B cell (primary cell): ENCODE data around the gene CLEC18C. TPM values are rescaled to one million over a fixed set of nuclear protein-coding genes. Genes with fewer than 3 reads are reported as not detected.
"Not testable (repeated sequence)": the region's sequence is repeated elsewhere in the genome, so short reads cannot be mapped to it uniquely, and the experiment has no call there.

Source experiments
- ATAC-seq: fragments of 200-7000 bp; cut with Tn5 transposase; one replicate; pipeline ENCODE4 v1.10.0; 2021; ENCODE audit warnings: low read depth, mild to moderate bottlenecking, moderate number of reproducible peaks, moderate library complexity
- CTCF ChIA-PET: fragments of 350-600 bp; sonication (Branson Sonifier 250); formaldehyde crosslinking; loops from one replicate; lab custom pipeline; 2021; ENCODE audit warnings: antibody characterized with exemption, inconsistent platforms; lab: Charles Lee
- POLR2A ChIA-PET: fragments of 350-600 bp; sonication (Branson Sonifier 250); formaldehyde crosslinking; loops from one replicate; lab custom pipeline; 2021; ENCODE audit warnings: antibody characterized with exemption; lab: Charles Lee
- DNase-seq: peaks from one replicate; pipeline ENCODE4 v3.0.0; 2013
- H2AFZ ChIP-seq: 2 replicates; pipeline ENCODE4 v1.6.1; 2012; ENCODE audit warnings: mild to moderate bottlenecking, low read depth, low read length; ENCODE audit not compliant: insufficient read depth, poor library complexity, severe bottlenecking
- H3K27ac ChIP-seq, 2 donors: 1 replicate in 1 of 2; 2 replicates in 1 of 2; pipeline ENCODE4 v1.5.1; 2012 to 2013; ENCODE audit warnings: low read length in 2 of 2, mild to moderate bottlenecking in 2 of 2, moderate library complexity in 1 of 2
- H3K27me3 ChIP-seq, 4 experiments: fragments of 200-600 bp in 1 of 4; sonication (generic) in 1 of 4; replicated peaks in 1 of 4; 1 replicate in 2 of 4; 2 replicates in 2 of 4; pipeline versions ENCODE4 v1.6.1 to v1.7.0; 2013 to 2016; ENCODE audit warnings: low read length in 3 of 4, mild to moderate bottlenecking in 2 of 4, mixed read lengths in 1 of 4, moderate library complexity in 1 of 4; ENCODE audit not compliant: insufficient read depth in 4 of 4, control insufficient read depth in 3 of 4; ENCODE audit errors: control extremely low read depth in 1 of 4
- H3K36me3 ChIP-seq, 2 experiments: replicated peaks in 1 of 2; 1 replicate in 1 of 2; 2 replicates in 1 of 2; pipeline versions ENCODE4 v1.6.1 to v1.7.1; 2013; ENCODE audit warnings: low read length in 1 of 2; ENCODE audit not compliant: insufficient read depth in 2 of 2, control insufficient read depth in 1 of 2; ENCODE audit errors: control extremely low read depth in 1 of 2, extremely low read depth in 1 of 2
- H3K4me1 ChIP-seq, 2 donors: fragments of 200-600 bp in 1 of 2; sonication (generic) in 1 of 2; 1 replicate in 1 of 2; 2 replicates in 1 of 2; pipeline versions ENCODE4 v1.5.1 to v1.6.1; 2013 to 2017; ENCODE audit warnings: low read length in 2 of 2; ENCODE audit not compliant: control insufficient read depth in 2 of 2, insufficient read depth in 2 of 2
- H3K4me2 ChIP-seq: replicated peaks from 2 replicates; pipeline ENCODE3; 2012; ENCODE audit warnings: mild to moderate bottlenecking, low read depth, low read length; ENCODE audit not compliant: poor library complexity, severe bottlenecking
- H3K4me3 ChIP-seq, 5 experiments: fragments of 200-600 bp in 1 of 5; sonication (generic) in 1 of 5; 1 replicate in 3 of 5; 2 replicates in 2 of 5; pipeline versions ENCODE4 v1.5.1 to v1.7.0; 2011 to 2016; ENCODE audit warnings: low read length in 4 of 5, mild to moderate bottlenecking in 4 of 5, low read depth in 2 of 5, control low read depth in 1 of 5, moderate library complexity in 1 of 5; ENCODE audit not compliant: insufficient read depth in 1 of 5; ENCODE audit errors: control extremely low read depth in 1 of 5, extremely low read depth in 1 of 5
- H3K79me2 ChIP-seq: fragments of 200-600 bp; sonication (generic); one replicate; pipeline ENCODE4 v1.6.0; 2016; ENCODE audit warnings: low read length; ENCODE audit not compliant: control insufficient read depth, insufficient read depth
- H3K9ac ChIP-seq: fragments of 200-600 bp; sonication (generic); 2 replicates; pipeline ENCODE4 v1.6.1; 2017; ENCODE audit warnings: mild to moderate bottlenecking, low read length, moderate library complexity
- H3K9me3 ChIP-seq, 3 donors: one replicate each; pipeline versions ENCODE4 v1.6.1 to v1.7.1; 2013; ENCODE audit warnings: low read length in 2 of 3; ENCODE audit not compliant: control insufficient read depth in 2 of 3, insufficient read depth in 1 of 3; ENCODE audit errors: control extremely low read depth in 1 of 3
- H4K20me1 ChIP-seq: 2 replicates; pipeline ENCODE4 v1.6.0; 2012; ENCODE audit warnings: mild to moderate bottlenecking, low read length; ENCODE audit not compliant: insufficient read depth, control insufficient read depth, poor library complexity, severe bottlenecking
- H3K27ac Mint-ChIP-seq: one replicate; pipeline ENCODE4 v1.8.0; 2021; ENCODE audit warnings: mixed read lengths
- H3K27me3 Mint-ChIP-seq: one replicate; pipeline ENCODE4 v1.8.0; 2021; ENCODE audit warnings: mixed read lengths
- H3K4me1 Mint-ChIP-seq: one replicate; pipeline ENCODE4 v1.8.0; 2021; ENCODE audit warnings: mixed read lengths
- H3K4me3 Mint-ChIP-seq: one replicate; pipeline ENCODE4 v1.8.0; 2021; ENCODE audit warnings: mixed read lengths
- H3K9me3 Mint-ChIP-seq: one replicate; pipeline ENCODE4 v1.8.0; 2022; ENCODE audit warnings: mixed read lengths; ENCODE audit not compliant: insufficient read depth
- WGBS: methylation state at CpG from one replicate; pipeline ENCODE4 v1.1.5; 2013; ENCODE audit warnings: missing lambda C conversion rate; ENCODE audit not compliant: insufficient coverage; 5-methylcytosine and 5-hydroxymethylcytosine counted together
- intact Hi-C: fragments of 100-400 bp; cut with micrococcal nuclease; formaldehyde crosslinking; loops from one replicate; pipeline ENCODE4 v1.10.0; 2022
- polyA plus RNA-seq: library from polyadenylated mRNA; depleted of rRNA; stranded (reverse); fragments of >200 nt; gene quantifications from 2 replicates; pipeline ENCODE4 v1.2.3, GENCODE V29; 2012
- total RNA-seq, 2 donors: library from RNA; stranded (reverse); fragments of 120-200 nt in 1 of 2; gene quantifications; 1 replicate in 1 of 2; 2 replicates in 1 of 2; pipeline versions ENCODE4 v1.2.3 to v1.2.4, GENCODE V29; 2013 to 2022

Gene CLEC18C
- total and polyA plus RNA-seq, 2 donors (not counting 1 experiment from before 2014, with no cell fraction given) = 0.88 to 1.2 TPM

DNA sequence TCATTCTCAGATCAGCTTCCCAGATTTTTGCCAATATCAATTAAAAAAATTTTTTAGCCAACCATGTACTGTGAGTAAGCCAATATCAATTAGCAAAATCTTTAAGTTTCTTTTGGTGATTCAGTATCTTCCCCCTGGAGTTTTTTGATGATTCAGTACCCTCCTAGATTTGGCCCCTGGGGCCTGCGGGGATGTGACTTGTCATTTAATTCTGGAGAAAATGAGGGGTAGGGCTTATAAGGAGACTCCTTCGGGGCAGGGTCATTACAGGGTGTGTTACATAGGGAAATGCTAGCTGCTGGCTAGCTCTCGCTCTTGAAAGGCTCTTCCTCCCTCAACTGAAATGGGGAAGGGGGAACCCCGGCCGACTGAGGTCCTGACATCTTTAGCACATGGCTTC lies 17.0 kb downstream of the CLEC18C start:
- H3K9ac ChIP-seq, H3K36me3 ChIP-seq, intact Hi-C loops, CTCF ChIA-PET, H3K4me1 Mint-ChIP-seq, H4K20me1 ChIP-seq, H3K9me3 Mint-ChIP-seq, H3K4me3 ChIP-seq, H3K4me1 ChIP-seq, H3K79me2 ChIP-seq, DNase-seq, H3K27me3 Mint-ChIP-seq, H3K27ac ChIP-seq, H3K27ac Mint-ChIP-seq, H2AFZ ChIP-seq, POLR2A ChIA-PET, ATAC-seq, H3K27me3 ChIP-seq, H3K4me2 ChIP-seq, H3K9me3 ChIP-seq, H3K4me3 Mint-ChIP-seq: not testable (repeated sequence)
- no CpG with 5 or more reads among the region's 5 CpGs for WGBS

DNA sequence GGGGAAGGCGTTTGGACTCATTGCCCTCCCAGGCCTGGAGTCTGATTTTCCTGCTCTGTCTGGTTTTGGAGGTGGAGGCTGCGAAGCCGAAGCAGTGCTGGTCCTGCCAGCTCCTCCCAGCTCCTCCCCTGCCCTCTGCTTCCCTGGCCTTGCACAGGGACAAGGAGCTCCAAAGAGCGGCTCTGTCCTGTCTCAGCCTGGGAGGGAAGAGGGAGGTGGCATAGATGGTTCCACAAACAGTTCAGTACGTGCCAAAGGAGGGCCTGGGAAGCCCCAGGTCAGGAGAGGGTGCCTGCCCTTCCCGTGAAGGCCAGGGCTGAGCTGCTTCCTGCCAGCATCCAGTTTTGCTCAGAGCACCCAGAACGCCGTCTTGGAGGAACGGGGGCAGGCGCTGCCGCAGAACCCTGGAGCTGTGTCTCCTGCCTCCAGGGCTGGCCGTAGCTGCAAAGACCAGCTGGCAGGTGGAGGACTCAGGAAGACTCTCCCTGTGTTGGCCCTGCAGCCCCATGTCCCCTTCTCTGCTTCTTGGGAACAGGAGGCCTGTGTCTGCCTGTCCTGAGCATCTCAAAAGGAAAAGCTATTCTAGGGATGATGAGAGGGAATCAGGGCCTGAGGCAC lies 23.2 kb downstream of the CLEC18C start:
- CTCF ChIA-PET, intact Hi-C loops, H3K27me3 Mint-ChIP-seq, H4K20me1 ChIP-seq, H3K9me3 ChIP-seq, H2AFZ ChIP-seq, H3K4me1 ChIP-seq, ATAC-seq, DNase-seq, H3K4me2 ChIP-seq, H3K27me3 ChIP-seq, H3K9ac ChIP-seq, H3K36me3 ChIP-seq, H3K27ac ChIP-seq, POLR2A ChIA-PET, H3K4me1 Mint-ChIP-seq, H3K4me3 ChIP-seq, H3K79me2 ChIP-seq, H3K4me3 Mint-ChIP-seq, H3K9me3 Mint-ChIP-seq, H3K27ac Mint-ChIP-seq: not testable (repeated sequence)
- 98% methylated on average over 6 of the region's 12 CpGs for WGBS

DNA sequence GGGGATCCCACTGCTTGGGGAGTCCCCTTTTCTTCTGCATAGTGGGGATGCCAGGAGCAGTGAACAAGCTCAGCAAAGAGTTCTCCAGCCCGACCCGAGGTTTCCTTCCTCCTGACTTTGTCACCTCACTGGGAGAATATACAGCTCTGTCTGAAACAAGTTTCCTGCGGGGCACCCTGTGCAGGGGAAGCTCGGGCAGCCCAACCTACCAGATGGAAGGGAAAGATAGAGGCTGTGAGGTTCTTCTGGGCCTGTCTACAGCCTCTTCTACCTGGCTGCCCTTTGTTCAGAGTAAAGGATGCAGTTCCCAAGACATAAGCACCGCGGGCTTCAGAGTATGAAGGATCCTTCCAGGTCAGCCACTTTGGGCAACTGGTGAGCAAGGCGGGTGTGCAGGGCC lies 24.0 kb downstream of the CLEC18C start:
- 14% methylated on average over 2 of the region's 7 CpGs for WGBS
- H3K79me2 ChIP-seq, H3K4me1 Mint-ChIP-seq, POLR2A ChIA-PET, H3K27me3 ChIP-seq, H3K4me3 ChIP-seq, CTCF ChIA-PET, H3K36me3 ChIP-seq, H3K9me3 ChIP-seq, H3K4me2 ChIP-seq, H2AFZ ChIP-seq, H3K4me1 ChIP-seq, H3K9ac ChIP-seq, H4K20me1 ChIP-seq, H3K27me3 Mint-ChIP-seq, DNase-seq, H3K27ac Mint-ChIP-seq, intact Hi-C loops, H3K9me3 Mint-ChIP-seq, H3K4me3 Mint-ChIP-seq, ATAC-seq, H3K27ac ChIP-seq: not testable (repeated sequence)

DNA sequence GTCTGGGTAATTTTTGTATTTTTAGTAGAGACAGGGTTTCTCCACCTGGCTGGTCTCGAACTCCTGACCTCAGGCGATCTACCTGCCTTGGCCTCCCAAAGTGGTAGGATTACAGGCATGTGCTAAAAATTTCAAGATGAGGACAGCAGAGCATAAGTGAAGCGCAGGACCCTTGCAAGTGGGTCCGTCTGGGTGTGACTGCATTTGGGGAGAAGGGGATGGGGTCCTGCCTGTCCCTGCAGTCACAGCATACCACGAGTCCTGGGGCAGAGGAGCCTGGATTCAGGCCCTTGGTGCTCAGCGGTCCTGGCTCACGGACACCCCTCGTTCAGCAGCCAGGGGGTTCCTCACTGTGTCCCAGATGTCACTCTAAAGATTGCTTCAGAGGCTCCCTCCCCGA lies 24.6 kb downstream of the CLEC18C start:
- H3K36me3 ChIP-seq, H3K79me2 ChIP-seq, POLR2A ChIA-PET, H3K27ac Mint-ChIP-seq, H3K9ac ChIP-seq, ATAC-seq, H3K27ac ChIP-seq, H4K20me1 ChIP-seq, H3K27me3 Mint-ChIP-seq, CTCF ChIA-PET, H2AFZ ChIP-seq, H3K27me3 ChIP-seq, DNase-seq, H3K4me3 Mint-ChIP-seq, H3K4me1 Mint-ChIP-seq, H3K4me2 ChIP-seq, H3K4me3 ChIP-seq, H3K9me3 ChIP-seq, intact Hi-C loops, H3K4me1 ChIP-seq, H3K9me3 Mint-ChIP-seq: not testable (repeated sequence)
- WGBS = 85% methylated on average over 9 of the region's 9 CpGs
